GM23248 (cell line): Measurements from ENCODE around the gene GRAPL. TPM values are rescaled to one million over a fixed set of nuclear protein-coding genes. Genes with fewer than 3 reads are reported as not detected.
"Not testable (repeated sequence)": the region's sequence is repeated elsewhere in the genome, so short reads cannot be mapped to it uniquely, and the experiment has no call there.

Source experiments
- DNase-seq: peaks from one replicate; pipeline ENCODE4 v3.0.0-alpha.2; 2015
- H2AFZ ChIP-seq: fragments of 200-600 bp; sonication (generic); 2 replicates; pipeline ENCODE4 v1.6.1; 2016; ENCODE audit warnings: antibody characterized with exemption
- H3F3A ChIP-seq: fragments of 200-600 bp; sonication (generic); 2 replicates; pipeline ENCODE4 v1.6.1; 2016; ENCODE audit warnings: mild to moderate bottlenecking, antibody characterized with exemption, mixed run types; ENCODE audit not compliant: insufficient read depth
- H3K27ac ChIP-seq: fragments of 200-600 bp; sonication (generic); 2 replicates; pipeline ENCODE4 v1.5.1; 2016; ENCODE audit warnings: mild to moderate bottlenecking
- H3K27me3 ChIP-seq: fragments of 200-600 bp; sonication (generic); replicated peaks from 2 replicates; pipeline ENCODE4 v1.6.1; 2016; ENCODE audit warnings: mild to moderate bottlenecking; ENCODE audit not compliant: insufficient read depth
- H3K36me3 ChIP-seq: fragments of 200-600 bp; sonication (generic); 2 replicates; pipeline ENCODE4 v1.6.1; 2016; ENCODE audit warnings: low read depth, mild to moderate bottlenecking
- H3K4me1 ChIP-seq: fragments of 200-600 bp; sonication (generic); 2 replicates; pipeline ENCODE4 v1.6.1; 2016; ENCODE audit warnings: mild to moderate bottlenecking; ENCODE audit not compliant: insufficient read depth
- H3K4me2 ChIP-seq: fragments of 200-600 bp; sonication (generic); one replicate; pipeline ENCODE4 v1.6.1; 2016; ENCODE audit warnings: mild to moderate bottlenecking; ENCODE audit not compliant: unreplicated experiment
- H3K4me3 ChIP-seq: fragments of 200-600 bp; sonication (generic); 2 replicates; pipeline ENCODE4 v1.5.1; 2016; ENCODE audit warnings: mild to moderate bottlenecking
- H3K79me2 ChIP-seq: fragments of 200-600 bp; sonication (generic); 2 replicates; pipeline ENCODE4 v1.6.1; 2016; ENCODE audit warnings: mild to moderate bottlenecking; ENCODE audit not compliant: insufficient read depth
- H3K9ac ChIP-seq: fragments of 200-600 bp; sonication (generic); 2 replicates; pipeline ENCODE4 v1.6.1; 2016; ENCODE audit warnings: mild to moderate bottlenecking
- H3K9me2 ChIP-seq: fragments of 200-600 bp; sonication (generic); 2 replicates; pipeline ENCODE4 v1.6.1; 2016; ENCODE audit warnings: mixed run types, mild to moderate bottlenecking, moderate library complexity; ENCODE audit not compliant: insufficient read depth
- H3K9me3 ChIP-seq: fragments of 200-600 bp; sonication (generic); one replicate; pipeline ENCODE4 v1.6.1; 2017; ENCODE audit warnings: low read depth
- H4K20me1 ChIP-seq: fragments of 200-600 bp; sonication (generic); 2 replicates; pipeline ENCODE4 v1.6.0; 2016; ENCODE audit not compliant: insufficient read depth
- WGBS, 2 experiments: methylation state at CpG; one replicate each; pipeline ENCODE4 v1.1.6; 2015 to 2017; ENCODE audit warnings: low lambda C conversion rate in 2 of 2, low coverage in 1 of 2; ENCODE audit errors: missing lambda C conversion rate in 2 of 2; 5-methylcytosine and 5-hydroxymethylcytosine counted together
- in situ Hi-C: fragments of 300-500 bp; cut with MboI; formaldehyde crosslinking; loops from 2 replicates; pipeline ENCODE4 v1.15.0; 2020
- polyA plus RNA-seq: library from polyadenylated mRNA; unstranded; fragments of >200 nt; fragmentation: Nextera tagmentation; extraction: Ambion mirVana; gene quantifications from 2 replicates; pipeline ENCODE4 v1.2.1, GENCODE V29; 2016
- total RNA-seq: library from RNA; depleted of rRNA; stranded (reverse); fragments of >200 nt; shearing (Covaris generic); gene quantifications from 2 replicates; pipeline ENCODE4 v1.2.3, GENCODE V29; 2014

GRAPL gene
- total and polyA plus RNA-seq, 2 experiments from 2014 or later: not detected

- H3K4me1 ChIP-seq, H3K9me3 ChIP-seq, H3F3A ChIP-seq, H4K20me1 ChIP-seq, H3K4me2 ChIP-seq, H3K27me3 ChIP-seq, H3K36me3 ChIP-seq, DNase-seq, H3K79me2 ChIP-seq, H3K9ac ChIP-seq, H3K9me2 ChIP-seq, H3K4me3 ChIP-seq, H2AFZ ChIP-seq, H3K27ac ChIP-seq, in situ Hi-C loops: not testable (repeated sequence)
- no CpG with 5 or more reads among the region's 4 CpGs for WGBS, 2 experiments
These were observed 15.0 kb downstream of the GRAPL start for GRCh38 chr17:19142419-19142818.

DNA sequence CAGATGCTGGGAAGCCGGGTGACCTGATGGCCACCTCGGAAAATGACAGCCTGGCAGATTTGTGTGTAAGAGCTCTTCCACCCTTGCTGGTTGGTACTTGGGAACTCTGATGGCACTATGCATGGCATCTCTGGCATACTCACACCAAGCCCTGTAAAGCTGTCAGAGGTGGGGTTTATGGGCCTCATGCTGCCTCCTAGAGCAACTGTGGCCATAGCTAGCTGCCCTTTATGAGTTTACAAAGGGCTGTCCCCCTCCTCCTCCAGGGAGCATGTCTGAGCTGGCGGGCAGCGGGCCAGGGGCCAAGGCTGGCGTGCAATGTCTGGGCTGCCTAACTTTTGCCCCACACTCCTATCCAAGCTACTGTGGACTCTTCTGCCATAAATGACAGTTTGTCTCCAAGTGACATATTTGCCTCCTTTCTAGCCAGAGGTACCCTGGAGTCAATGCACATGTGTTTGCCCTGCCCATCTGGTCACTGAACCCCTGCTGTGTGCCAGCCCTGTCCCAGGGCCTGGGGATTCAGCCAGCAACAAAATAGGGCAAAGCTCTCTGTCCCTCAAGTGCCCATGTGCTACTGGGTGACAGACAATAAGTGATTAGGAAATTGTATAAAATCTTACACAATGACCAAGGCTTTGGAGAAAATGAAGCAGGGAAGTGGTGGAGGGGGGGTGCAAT, 15.8 kb downstream of the GRAPL start:
- H3K4me2 ChIP-seq, H3K79me2 ChIP-seq, H3K4me1 ChIP-seq, H2AFZ ChIP-seq, H3K9me2 ChIP-seq, H3K36me3 ChIP-seq, DNase-seq, H3K27ac ChIP-seq, H3K9me3 ChIP-seq, H3K4me3 ChIP-seq, H3K27me3 ChIP-seq, H3F3A ChIP-seq, H3K9ac ChIP-seq, in situ Hi-C loops, H4K20me1 ChIP-seq: not testable (repeated sequence)
- WGBS, 2 experiments: no CpG with 5 or more reads among the region's 5 CpGs

DNA sequence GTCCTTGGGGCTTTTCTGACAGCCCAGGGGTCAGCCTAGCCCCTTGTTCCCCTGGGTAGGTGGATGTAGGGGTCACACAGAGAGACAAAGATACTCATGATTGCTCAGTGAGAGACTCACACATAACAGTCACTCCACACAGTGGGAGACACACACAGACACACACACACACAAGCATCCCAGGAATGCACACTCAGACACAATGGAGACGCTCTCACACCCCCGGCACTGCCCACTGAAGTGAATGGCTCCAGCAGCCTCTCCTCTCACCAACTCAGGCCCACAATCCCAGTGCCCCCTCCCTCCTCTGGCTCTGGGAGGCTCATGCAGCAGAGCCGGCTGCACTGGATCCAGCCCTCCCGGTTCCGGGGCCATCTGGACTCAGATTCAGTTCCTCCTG, 17.0 kb downstream of the GRAPL start:
- 0% methylated on average over 1 to 2 of the region's 5 CpGs for WGBS, 2 experiments
- H3K27me3 ChIP-seq, H2AFZ ChIP-seq, H3K27ac ChIP-seq, H3F3A ChIP-seq, DNase-seq, H3K9me3 ChIP-seq, H3K36me3 ChIP-seq, H3K9me2 ChIP-seq, H3K4me1 ChIP-seq, H3K4me3 ChIP-seq, H4K20me1 ChIP-seq, in situ Hi-C loops, H3K4me2 ChIP-seq, H3K79me2 ChIP-seq, H3K9ac ChIP-seq: not testable (repeated sequence)

GRCh38 chr17:19145471-19145870, 18.1 kb downstream of the GRAPL start:
- WGBS, 2 experiments: no CpG with 5 or more reads among the region's 11 CpGs
- H3K4me1 ChIP-seq, in situ Hi-C loops: not testable (repeated sequence)

GRCh38 chr17:19150678-19151615, 23.6 kb downstream of the GRAPL start:
- H3K4me2 ChIP-seq, H3K4me1 ChIP-seq, H3K9me3 ChIP-seq, H3F3A ChIP-seq, H3K27ac ChIP-seq, H3K79me2 ChIP-seq, DNase-seq, H4K20me1 ChIP-seq, H3K27me3 ChIP-seq, in situ Hi-C loops, H3K36me3 ChIP-seq, H2AFZ ChIP-seq, H3K9ac ChIP-seq, H3K4me3 ChIP-seq, H3K9me2 ChIP-seq: not testable (repeated sequence)
- WGBS, 2 experiments: no CpG with 5 or more reads among the region's 9 CpGs

More at GRCh38 chr17:19145471-19145870, 18.1 kb downstream of the GRAPL start:
- not testable (repeated sequence) for H3K9ac ChIP-seq, H3K79me2 ChIP-seq, H3F3A ChIP-seq, H3K4me3 ChIP-seq, H4K20me1 ChIP-seq, H3K27ac ChIP-seq, H2AFZ ChIP-seq, DNase-seq, H3K4me2 ChIP-seq, H3K27me3 ChIP-seq, H3K9me2 ChIP-seq, H3K36me3 ChIP-seq, H3K9me3 ChIP-seq

GRCh38 chr17:19157628-19158027, 30.2 kb downstream of the GRAPL start:
- H3K4me2 ChIP-seq, H3K4me1 ChIP-seq, H3K9me3 ChIP-seq, DNase-seq, H3K27ac ChIP-seq, H3K36me3 ChIP-seq, H2AFZ ChIP-seq, H3F3A ChIP-seq, in situ Hi-C loops, H3K9me2 ChIP-seq, H4K20me1 ChIP-seq, H3K79me2 ChIP-seq, H3K27me3 ChIP-seq, H3K9ac ChIP-seq, H3K4me3 ChIP-seq: not testable (repeated sequence)
- WGBS, 2 experiments: no CpG with 5 or more reads among the region's 8 CpGs

GRCh38 chr17:19158478-19158877, 31.1 kb downstream of the GRAPL start:
- H2AFZ ChIP-seq, H3K4me1 ChIP-seq, H3F3A ChIP-seq, in situ Hi-C loops, H3K79me2 ChIP-seq, H3K9ac ChIP-seq, H3K4me3 ChIP-seq, DNase-seq, H4K20me1 ChIP-seq, H3K9me2 ChIP-seq, H3K36me3 ChIP-seq, H3K9me3 ChIP-seq, H3K27me3 ChIP-seq, H3K27ac ChIP-seq, H3K4me2 ChIP-seq: not testable (repeated sequence)
- WGBS, 2 experiments: no CpG with 5 or more reads among the region's 10 CpGs
